Stimulated activated CD4-positive, alpha-beta T cell treated with anti-CD3 and anti-CD28 coated beads, Interleukin-1b, Interleukin-23, amount 100 ng/mL, for 4 hours (primary cell): ENCODE data around the gene HOPX.
A peak's percentile ranks its signal among the peaks of the same experiment; 100 is the strongest.
"Not testable (repeated sequence)": the region's sequence is repeated elsewhere in the genome, so short reads cannot be mapped to it uniquely, and the experiment has no call there.

Experiments
- DNase-seq, 2 donors: peaks; one replicate each; pipeline ENCODE4 v3.0.0-alpha.2; 2020; ENCODE audit warnings: low read depth in 2 of 2

HOPX gene

GRCh38 chr4:56688094-56688647 is 7.1 kb upstream of the HOPX start:
- no peak for DNase-seq

- DNase-seq, result no peak
These were observed 5.6 kb upstream of the HOPX start for GRCh38 chr4:56686537-56687231.

- DNase-seq, result no peak
These were observed 3.4 kb upstream of the HOPX start for GRCh38 chr4:56684320-56685050.

GRCh38 chr4:56683455-56683854 is 2.4 kb upstream of the HOPX start:
- DNase-seq, result no peak

- no peak for DNase-seq
These were observed 893 bp upstream of the HOPX start for GRCh38 chr4:56681853-56682525.

- DNase-seq, result no peak
These were observed 830 bp downstream of the HOPX start for GRCh38 chr4:56680266-56680665.

GRCh38 chr4:56677711-56678110 is 3.4 kb downstream of the HOPX start:
- no peak for DNase-seq

GRCh38 chr4:56674984-56675383 is 6.1 kb downstream of the HOPX start:
- no peak for DNase-seq

GRCh38 chr4:56671860-56672259 is 9.2 kb downstream of the HOPX start:
- no peak for DNase-seq

- DNase-seq, result no peak
These were observed 9.7 kb downstream of the HOPX start for GRCh38 chr4:56671373-56671772.

- DNase-seq, result no peak
These were observed 12.8 kb downstream of the HOPX start for GRCh38 chr4:56668267-56668666.

- not testable (repeated sequence) for DNase-seq
These were observed 13.7 kb downstream of the HOPX start for GRCh38 chr4:56667396-56667795.

- DNase-seq, result no peak
These were observed 14.8 kb downstream of the HOPX start for GRCh38 chr4:56666279-56666678.

- DNase-seq, result no peak
These were observed 15.3 kb downstream of the HOPX start for GRCh38 chr4:56665781-56666180.

GRCh38 chr4:56662782-56663468 is 18.2 kb downstream of the HOPX start:
- no peak for DNase-seq

GRCh38 chr4:56659946-56660345 is 21.1 kb downstream of the HOPX start:
- no peak for DNase-seq

GRCh38 chr4:56658528-56658927 is 22.6 kb downstream of the HOPX start:
- DNase-seq, result no peak

GRCh38 chr4:56657818-56658217 is 23.3 kb downstream of the HOPX start:
- DNase-seq, result no peak

GRCh38 chr4:56657128-56657527 is 24.0 kb downstream of the HOPX start:
- no peak for DNase-seq

- DNase-seq, result peak; percentile 21 to 24
These were observed 24.8 kb downstream of the HOPX start for GRCh38 chr4:56656346-56656643.

- DNase-seq, result peak; percentile 8 to 21
These were observed 25.3 kb downstream of the HOPX start for GRCh38 chr4:56655627-56656345.
